A673 (cell line): ENCODE results near the gene TGM1.

ENCODE experiments used
- EZH2 ChIP-seq: fragments of 200-600 bp; sonication (generic); IDR thresholded peaks from 2 replicates; pipeline ENCODE4 v1.6.1; 2017; ENCODE audit warnings: borderline replicate concordance, low read depth, mild to moderate bottlenecking, mixed read lengths, antibody characterized with exemption, low read length; ENCODE audit not compliant: poor library complexity, severe bottlenecking
- TF ChIP-seq, protein P1 (sequence below): fragments of 300-800, 200-600 bp; sonication (generic); conservative IDR thresholded peaks from 2 replicates; pipeline ENCODE4 v1.5.1; 2017; ENCODE audit warnings: low read depth, mild to moderate bottlenecking, antibody characterized with exemption, low read length, moderate library complexity, mixed read lengths

GRCh38 chr14:24268225-24268624 is 5.2 kb upstream of the TGM1 start:
- TF ChIP-seq, protein P1, sequence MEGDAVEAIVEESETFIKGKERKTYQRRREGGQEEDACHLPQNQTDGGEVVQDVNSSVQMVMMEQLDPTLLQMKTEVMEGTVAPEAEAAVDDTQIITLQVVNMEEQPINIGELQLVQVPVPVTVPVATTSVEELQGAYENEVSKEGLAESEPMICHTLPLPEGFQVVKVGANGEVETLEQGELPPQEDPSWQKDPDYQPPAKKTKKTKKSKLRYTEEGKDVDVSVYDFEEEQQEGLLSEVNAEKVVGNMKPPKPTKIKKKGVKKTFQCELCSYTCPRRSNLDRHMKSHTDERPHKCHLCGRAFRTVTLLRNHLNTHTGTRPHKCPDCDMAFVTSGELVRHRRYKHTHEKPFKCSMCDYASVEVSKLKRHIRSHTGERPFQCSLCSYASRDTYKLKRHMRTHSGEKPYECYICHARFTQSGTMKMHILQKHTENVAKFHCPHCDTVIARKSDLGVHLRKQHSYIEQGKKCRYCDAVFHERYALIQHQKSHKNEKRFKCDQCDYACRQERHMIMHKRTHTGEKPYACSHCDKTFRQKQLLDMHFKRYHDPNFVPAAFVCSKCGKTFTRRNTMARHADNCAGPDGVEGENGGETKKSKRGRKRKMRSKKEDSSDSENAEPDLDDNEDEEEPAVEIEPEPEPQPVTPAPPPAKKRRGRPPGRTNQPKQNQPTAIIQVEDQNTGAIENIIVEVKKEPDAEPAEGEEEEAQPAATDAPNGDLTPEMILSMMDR = no peak
- no peak for TF ChIP-seq EZH2
